Measurements from ENCODE around the gene NRDC. TPM values are rescaled to one million over a fixed set of nuclear protein-coding genes. Genes with fewer than 3 reads are reported as not detected.

NRDC gene
- total and polyA plus RNA-seq, 2 of the 8 experiments (the other 6 are each of a cell fraction or from before 2014, with no cell fraction given) = 70.2 to 182 TPM

DNA sequence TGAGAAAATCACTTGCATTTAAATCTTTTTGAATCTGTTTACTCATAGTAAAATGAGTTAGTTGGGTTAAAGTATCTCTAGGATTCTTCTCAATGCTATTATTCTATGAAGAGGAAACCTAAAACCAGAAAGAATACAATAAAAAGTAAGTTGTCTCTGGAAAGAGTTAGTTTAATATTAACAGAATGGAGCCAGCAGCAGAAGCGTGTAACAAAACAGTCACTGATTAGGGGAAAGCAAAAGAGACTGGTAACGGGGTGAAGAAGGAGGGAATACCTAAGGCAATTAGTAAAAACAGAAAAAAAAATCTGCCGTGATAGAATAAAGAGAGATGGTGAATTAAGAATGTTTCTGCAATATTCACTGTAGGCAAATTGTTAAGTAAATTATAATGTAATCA, 60.0 kb downstream of the NRDC start (continued):
- no peak for TF ChIP-seq EP300 (IDR thresholded peaks at IDR 0.05; ENCODE audit: borderline replicate concordance in 1 of 2, low read depth in 2 of 2, low read length in 2 of 2)
- TF ChIP-seq SIRT6 (IDR thresholded peaks at IDR 0.05; ENCODE audit: low read length) = no peak
- no peak for TF ChIP-seq EZH2 (IDR thresholded peaks at IDR 0.05; ENCODE audit: low read depth, low read length, severe bottlenecking)

Data from H1 (cell line).